Kidney capillary endothelial cell (primary cell): ENCODE results near the gene MRPS12.
"Not testable (repeated sequence)": the region's sequence is repeated elsewhere in the genome, so short reads cannot be mapped to it uniquely, and the experiment has no call there.

ENCODE experiments used
- DNase-seq: peaks from one replicate; pipeline ENCODE4 v3.0.0-alpha.2; 2018; ENCODE audit warnings: low spot score

Gene MRPS12

DNA sequence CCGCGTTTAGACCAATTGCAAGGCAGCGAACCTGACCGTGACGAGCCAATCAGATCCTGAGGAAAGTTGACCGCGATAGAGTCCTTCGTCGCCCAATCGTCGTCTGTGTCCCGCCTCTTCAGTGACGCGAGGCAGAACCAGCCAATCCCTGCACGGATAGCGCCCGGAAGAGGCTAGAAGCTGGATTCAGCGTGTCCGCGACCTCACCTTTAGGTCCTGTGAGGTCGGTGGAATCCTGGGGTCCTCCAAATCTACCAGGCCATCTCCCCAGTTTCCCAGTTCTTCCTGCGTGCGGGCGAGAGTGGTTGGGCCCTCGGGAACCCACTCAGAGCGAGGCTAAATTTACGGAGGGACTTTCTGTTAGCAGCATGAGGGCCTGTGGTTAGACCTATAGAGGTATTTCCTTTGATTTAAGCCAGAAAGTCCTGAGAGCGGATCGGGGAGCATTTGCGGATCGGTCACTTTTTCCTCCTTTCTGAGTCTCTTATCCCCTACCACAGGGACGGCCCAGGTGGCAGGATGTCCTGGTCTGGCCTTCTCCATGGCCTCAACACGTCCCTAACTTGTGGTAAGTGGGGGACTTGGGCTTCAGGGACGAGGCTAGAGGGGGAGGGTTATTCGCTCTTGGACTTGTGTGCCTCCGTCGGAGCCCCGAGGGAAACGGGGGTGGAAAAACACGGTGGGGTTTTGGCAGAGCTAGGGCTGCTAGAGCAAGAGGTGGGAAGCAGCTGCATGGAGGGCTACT, at the start of gene MRPS12:
Gene MRPS12, plus strand, starts transcription at position 169 of the 745 bp plus-strand sequence. Its CDS starts 351 bp downstream, at position 520.
- DNase-seq: peak; percentile 100

DNA sequence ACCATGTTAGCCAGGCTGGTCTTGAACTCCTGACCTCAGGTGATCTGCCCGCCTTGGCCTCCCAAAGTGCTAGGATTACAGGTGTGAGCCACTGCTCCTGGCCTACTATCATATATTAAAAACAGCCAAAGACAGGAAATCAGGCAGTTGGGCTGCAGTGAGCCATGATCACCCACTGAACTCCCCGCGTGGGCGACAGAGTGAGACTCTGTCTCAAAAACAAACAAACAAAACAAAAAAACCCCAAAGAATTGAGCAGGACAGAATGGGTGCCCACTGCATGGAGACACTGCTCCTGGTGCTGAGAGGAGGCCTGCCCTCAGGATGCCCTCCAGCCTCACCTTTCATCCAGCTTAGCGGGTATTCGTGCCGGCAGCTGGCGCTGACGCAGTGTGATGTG, 47.5 kb upstream of the MRPS12 start:
- DNase-seq: no peak

DNA sequence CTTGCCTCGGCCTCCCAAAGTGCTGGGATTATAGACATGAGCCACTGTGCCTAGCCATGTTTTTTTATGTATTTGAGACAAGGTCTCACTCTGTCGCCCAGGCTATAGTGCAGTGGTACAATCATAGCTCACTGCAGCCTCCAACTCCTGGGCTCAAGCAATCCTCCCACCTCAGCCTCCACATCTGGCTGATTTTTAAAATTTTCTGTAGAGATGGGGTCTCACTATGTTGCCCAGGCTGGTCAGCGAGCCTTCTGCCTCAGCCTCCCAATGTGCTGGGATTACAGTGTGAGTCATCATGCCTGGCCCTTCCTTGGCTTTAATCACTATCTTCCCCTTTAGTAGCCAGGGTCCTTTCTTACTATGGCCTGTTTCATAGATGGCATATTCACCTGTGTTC, 46.1 kb upstream of the MRPS12 start:
- DNase-seq: not testable (repeated sequence)

DNA sequence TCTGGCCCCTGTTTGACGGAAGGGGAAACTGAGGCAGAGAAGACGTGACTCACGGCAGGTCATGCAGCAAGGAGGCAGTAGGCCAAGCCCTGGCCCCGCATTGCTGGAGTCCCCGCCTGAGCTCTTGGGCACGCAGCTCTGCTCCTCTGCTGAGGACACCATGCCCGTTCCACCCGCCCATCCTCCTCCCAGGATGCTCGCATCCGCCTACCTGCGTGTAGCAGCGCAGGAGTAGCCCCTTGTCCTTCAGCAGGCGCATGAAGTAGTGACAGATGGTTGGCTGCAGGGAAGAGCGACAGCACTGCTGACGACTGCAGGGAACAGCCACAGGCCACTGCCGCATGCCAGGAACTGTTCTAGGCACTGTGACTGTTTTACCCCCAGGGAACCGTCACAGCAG, 41.9 kb upstream of the MRPS12 start:
- DNase-seq: no peak

DNA sequence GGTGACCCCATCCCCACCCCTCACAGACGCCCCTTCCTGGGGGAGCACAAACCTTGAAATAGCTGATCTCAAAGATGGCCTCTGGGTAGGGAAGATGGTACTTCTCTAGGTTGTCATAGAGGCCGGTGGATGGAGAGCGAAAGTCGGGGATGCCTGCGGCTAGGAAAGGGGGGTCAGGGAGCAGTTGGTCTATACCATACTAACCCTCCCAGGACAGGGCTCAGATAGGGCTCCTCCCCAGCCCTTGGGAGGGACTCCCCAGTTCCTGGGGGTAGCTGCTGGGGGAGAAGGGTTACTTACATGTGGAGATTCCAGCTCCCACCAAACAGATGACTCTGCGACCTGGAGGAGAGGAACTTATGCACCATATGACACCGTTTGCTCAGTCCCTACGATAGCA, 40.9 kb upstream of the MRPS12 start:
- DNase-seq: no peak

DNA sequence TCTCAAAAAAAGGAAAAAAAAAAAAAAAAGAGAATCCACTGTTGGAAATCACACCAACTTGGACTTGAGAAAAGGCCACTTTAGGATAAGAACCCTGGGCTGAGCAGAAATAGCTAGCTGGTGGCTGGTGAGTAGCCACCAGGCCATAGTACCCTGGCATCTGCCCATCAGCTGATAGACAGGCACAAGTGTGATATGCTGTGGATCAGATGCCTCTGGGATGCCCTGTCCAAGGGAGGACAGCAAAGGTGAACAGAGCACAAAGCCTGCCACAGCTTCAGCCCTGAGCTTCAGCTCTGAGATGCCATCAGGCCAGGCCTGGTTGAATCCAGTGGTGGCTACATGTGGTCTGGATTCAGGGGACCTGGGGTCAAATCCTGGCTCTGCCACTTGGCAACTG, 40.1 kb upstream of the MRPS12 start:
- no peak for DNase-seq

DNA sequence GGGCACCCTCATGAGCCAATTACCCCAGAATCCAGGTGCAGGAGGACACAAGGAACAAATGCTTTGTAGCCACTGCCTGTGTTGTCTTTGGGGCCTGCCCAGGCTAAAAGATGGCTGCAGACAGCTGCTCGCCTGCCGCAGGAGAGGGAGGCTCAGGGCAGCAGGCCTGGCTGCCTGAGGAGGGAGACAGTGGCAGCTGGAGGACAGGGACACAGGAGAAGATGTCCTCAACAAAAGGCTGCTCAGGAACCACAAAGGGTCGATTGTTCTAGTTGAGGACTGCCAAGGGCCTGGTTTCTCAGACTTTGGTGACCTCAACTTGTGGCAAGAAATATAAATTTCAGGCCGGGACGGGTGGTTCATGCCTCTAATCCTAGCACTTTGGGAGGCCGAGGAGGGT, 39.0 kb upstream of the MRPS12 start:
- no peak for DNase-seq

DNA sequence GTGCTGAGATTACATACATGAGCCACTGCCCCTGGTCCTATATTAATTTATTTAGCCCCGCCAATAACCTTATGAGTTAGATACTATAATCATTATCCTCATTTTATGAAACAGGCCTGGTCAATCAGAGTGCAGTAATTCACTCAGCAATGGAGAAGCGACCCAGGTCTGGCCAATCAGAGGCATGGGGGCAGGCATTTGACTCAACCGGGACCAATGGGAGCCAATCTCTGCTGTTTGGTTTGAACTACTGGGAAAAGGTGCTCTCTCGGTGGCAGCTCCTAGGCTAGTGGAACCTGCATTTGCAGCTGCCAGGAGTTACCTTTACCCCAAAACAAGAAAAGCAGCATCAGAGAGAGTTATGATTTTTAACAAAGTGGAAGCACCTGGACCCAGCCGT, 37.9 kb upstream of the MRPS12 start:
- peak; percentile 24 for DNase-seq

DNA sequence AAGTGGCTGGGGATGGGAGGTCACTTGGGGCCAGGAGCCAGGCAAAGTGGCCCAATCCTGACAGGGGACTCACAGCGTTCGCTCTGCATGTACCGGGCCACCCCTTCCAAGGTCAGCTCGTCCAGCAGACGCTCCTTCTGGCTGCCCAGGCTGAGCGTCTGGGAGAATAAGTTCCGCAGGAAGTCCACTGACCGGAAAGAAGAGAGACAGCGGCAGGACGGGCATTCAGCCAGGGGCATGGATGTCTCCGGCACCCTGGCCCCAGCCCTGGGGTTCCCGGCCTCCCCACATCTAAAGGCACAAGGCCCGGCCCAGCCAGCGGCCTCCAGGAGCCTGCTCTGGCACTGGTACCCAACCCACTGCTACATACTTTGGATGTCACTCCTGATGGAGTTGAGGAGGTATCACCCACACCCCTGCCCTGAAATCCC, 37.4 kb upstream of the MRPS12 start:
- peak; percentile 85 for DNase-seq

DNA sequence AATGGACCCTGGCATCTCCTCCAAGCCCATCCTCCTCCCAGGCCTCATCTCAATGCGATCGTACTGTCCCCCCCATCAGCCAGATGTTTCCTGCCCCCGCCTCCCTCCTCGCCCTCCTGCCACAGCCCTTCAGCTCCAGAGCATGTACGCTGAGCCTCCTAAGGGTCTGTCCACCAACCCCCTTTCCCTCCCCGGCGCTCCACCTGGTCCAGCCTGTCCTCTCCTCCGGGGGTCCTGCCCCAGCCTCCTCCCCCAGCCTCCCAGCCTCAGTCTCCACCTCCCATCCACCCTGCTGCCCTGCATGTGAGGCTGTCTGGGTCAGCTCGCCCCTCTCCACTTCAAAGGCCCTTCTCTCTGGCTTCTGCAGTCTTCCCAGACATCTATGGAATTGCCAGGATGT, 35.8 kb upstream of the MRPS12 start:
- no peak for DNase-seq

DNA sequence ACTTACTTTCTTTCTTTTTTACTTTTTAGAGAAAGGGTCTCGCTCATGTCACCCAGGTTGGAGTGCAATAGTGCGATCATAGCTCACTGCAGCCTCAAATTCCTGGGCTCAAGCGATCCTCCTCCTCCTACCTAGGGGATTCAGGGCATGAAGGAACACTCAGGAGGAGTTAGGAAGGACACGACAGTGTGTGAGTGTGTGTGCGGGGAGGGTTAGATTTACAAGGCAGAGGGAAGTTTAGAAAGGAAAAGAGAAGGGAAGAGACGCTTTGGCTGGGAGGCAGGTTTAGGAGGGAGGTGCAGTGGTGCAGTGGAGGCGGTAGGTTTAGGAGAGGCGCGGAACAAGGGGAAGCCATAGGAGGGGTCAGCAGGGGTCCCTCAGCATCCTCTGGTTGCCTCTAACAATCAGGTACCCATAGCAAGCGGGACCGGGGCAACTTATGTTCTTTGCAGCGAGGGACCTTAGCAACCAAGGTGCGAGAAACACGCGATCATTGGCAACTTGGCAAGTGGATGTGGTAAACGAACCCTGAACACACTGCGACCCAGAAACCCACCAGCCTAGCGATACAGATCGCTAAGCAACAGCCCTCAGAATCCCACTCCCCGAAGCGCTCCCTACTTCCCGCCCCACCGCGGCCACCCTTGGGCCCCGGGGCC, 31.8 kb upstream of the MRPS12 start:
- no peak for DNase-seq

DNA sequence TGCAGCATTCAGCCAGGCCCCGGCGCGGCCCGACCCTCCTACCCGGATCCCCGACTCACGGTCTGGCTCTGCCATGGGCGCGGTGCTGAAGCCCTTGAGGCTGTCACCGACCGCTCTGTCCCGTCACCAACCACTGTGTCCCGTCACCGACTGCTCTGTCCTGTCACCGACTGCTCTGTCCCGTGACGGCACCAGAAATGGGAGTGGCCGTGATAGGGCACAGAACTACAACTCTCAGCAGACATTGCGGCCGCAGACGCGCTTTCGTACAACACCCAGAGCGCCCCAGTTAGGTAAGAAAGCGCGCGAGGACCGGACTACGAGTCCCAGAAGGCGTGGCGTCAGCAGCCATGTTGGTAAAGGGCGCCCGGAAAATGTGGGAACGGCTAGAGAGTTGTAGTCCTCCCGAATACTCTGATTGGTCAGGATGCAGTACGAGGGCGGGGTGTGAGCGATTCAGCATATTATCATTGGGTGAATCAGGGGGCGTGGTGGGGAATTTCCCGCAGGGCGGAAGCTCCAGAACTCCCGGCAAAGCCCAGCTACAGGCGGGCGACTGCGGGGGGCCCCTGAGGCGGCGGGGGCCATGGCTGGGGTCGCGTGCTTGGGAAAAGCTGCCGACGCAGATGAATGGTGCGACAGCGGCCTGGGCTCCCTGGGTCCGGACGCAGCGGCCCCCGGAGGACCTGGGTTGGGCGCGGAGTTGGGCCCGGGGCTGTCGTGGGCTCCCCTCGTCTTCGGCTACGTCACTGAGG, 31.1 kb upstream of the MRPS12 start, which contains the start of the genes NFKBIB and SIRT2:
Gene NFKBIB, plus strand, starts transcription at position 523 of the 755 bp plus-strand sequence. Its CDS starts 64 bp downstream, at position 587.
Gene SIRT2, minus strand, starts transcription at position 172 of the 755 bp plus-strand sequence. Its CDS starts 97 bp downstream, at position 75.
- peak; percentile 100 for DNase-seq

DNA sequence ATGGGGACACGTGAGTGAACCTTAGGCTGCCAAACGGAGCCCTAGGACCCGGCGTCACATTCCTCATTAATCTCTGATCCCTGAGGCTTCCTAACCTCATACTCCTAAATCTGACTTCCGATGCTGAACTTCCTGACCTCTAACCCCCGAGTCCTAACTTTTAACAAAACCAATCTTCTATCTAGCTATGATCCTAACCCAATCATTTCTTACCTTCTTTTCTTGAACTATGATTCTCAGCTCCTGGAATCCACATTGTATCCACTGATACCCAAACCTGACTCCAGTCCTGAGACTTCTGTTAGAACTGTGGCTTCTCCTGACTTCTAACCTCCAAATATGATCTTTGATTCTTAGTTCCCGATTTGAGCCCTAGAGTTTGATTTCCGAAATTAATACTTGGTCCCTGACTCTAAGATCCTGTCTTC, 30.5 kb upstream of the MRPS12 start:
- DNase-seq: no peak

DNA sequence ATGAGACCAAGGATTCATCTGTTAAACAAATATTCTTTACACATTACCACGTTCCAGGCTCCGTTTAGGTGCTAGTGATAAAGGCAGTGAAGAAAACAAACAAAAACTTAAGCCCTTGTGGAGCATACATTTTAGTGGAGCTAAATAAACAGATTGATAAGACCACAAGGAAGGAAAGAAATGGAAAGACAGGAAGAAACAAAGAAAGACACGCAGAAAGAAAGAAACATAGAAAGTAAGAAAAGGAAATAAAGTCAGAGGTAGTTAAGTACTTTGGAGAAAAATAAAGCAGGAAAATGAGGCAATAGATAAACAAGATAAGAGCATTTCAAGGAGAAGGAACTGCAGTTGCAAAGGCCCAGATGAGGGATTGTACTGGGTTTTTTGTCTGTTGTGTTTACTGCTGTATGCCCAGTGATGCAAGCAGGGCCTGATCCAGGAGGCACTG, 30.0 kb upstream of the MRPS12 start:
- DNase-seq: no peak

DNA sequence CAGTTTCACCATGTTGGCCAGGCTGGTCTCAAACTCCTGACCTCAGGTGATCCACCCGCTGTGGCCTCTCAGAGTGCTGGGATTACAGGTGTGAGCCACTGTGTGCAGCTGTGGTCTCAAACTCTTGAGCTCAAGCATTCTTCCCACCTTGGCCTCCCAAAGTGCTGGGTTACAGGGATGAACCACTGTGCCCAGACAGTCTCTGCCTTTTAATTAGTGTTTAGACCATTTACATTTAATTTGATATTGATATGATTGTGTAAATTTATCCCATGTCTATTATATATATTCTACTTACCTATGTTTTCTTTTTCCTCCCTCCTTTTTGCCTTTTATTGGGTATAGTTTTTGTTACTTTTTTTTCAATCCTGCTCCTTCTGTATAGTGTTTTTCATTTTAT, 29.1 kb upstream of the MRPS12 start:
- DNase-seq: no peak

DNA sequence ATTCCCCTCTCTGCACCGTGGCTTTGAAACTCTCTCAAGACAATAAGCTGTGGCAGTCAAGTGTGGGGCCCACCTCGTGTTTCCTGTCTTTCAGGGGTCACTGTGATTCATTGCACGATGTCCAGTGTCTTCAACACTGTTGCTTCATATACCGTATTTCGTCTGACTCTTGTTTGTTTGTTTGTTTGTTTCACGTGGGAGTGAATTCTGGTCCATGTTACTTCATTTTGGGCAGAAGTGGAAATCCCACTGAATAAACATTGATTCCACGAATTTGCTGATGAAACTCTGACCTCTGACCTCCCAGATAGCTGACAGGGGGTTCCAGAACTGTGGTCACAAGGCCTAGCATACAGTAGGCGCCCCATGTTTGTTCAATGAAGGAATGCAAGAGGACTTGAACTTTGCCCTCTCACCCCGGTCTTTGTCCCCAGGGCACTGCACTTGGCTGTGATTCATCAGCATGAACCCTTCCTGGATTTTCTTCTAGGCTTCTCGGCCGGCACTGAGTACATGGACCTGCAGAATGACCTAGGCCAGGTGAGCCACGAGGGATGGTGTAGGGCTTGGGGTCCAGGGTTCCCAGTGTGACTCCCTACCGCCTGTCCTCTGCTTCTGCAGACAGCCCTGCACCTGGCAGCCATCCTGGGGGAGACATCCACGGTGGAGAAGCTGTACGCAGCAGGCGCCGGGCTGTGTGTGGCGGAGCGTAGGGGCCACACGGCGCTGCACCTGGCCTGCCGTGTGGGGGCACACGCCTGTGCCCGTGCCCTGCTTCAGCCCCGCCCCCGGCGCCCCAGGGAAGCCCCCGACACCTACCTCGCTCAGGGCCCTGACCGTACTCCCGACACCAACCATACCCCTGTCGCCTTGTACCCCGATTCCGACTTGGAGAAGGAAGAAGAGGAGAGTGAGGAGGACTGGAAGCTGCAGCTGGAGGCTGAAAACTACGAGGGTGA, 25.9 kb upstream of the MRPS12 start:
- DNase-seq: no peak

DNA sequence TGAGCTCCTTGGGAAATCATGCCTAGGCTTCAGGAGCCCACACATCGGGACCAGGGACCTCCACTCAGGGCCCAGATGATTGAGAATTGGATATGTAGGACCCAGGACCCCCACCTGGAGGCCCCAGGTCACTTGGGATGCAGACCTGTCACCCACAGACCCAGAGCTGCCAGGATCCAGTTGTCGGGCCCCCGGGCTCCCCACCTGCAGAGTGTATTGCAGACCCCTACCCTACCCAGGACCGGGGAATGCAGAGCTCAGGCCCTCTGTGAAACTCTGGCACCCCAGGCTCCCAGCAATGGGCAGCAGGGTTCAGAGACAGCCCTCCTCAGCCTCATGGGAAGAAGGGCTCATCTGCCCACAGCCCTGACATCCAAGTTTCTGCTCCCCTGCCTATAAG, 25.1 kb upstream of the MRPS12 start:
- DNase-seq: no peak

DNA sequence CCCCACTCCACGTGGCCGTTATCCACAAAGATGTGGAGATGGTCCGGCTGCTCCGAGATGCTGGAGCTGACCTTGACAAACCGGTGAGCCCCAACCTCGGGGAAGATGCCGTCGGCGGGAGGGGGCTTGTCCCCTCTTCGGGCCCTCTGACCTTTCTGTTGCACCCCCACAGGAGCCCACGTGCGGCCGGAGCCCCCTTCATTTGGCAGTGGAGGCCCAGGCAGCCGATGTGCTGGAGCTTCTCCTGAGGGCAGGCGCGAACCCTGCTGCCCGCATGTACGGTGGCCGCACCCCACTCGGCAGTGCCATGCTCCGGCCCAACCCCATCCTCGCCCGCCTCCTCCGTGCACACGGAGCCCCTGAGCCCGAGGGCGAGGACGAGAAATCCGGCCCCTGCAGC, 23.5 kb upstream of the MRPS12 start:
- DNase-seq: no peak

DNA sequence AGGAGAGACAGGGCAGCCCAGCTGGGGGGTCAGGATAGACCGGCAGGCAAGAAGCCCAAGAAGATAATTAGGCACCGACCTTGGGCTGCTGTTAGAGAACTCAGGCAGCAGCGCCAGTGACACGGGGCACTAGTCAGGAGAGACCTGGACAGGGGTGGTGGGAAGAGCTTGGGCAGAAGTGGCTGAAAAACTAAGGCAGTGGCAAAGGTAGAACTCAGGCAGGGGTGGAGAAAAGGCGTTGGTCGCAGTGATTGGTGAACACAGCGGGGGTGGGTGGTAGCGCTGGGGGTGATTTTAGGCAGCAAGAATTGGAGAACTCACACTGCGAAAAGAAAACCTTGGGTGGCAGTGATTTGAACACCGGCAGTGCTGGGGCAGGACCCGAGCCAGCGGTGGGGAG, 23.1 kb upstream of the MRPS12 start:
- DNase-seq: no peak

DNA sequence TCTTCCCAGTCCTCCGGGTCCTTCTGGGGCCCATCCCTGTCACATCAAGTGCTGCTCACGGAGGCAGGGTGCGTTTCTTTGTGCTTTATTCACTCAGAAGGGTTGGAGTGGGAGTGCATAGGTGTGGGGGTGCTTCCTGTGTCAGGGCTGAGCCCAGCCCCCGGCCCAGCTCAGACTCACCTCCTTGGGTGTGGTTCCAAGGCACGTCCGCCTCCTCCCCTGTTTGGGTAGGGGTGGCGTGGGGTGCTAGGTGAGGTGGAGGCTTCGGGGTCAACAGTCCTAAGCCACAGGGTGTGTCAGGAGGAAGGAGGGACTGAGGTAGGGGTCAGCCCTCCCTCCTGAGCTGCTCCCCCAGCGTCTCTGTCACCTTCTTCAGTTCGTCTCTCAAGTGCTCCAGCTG, 21.8 kb upstream of the MRPS12 start:
- DNase-seq: no peak

DNA sequence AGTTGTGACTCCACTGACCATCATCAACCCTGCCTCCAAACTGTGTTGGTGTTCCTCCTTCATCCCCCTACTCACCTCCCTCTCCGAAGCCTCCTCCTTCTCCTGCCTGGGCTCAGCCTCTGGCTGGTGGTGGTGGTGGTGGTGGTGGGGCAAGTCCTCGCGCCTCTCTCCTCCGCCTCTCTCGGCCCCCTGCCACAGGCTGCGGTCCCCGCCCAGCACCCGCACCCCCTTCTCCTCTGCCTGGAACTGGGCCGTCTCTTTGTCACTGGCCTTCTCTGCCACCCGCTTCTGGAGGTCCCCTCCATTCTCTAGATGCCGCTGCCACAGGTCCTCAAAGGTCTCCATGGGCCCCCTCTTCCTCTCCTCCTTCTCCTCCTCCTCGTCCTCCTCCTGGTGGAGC, 20.3 kb upstream of the MRPS12 start:
- DNase-seq: no peak
